C1 segment of cervical spinal cord (tissue), 14 donors: ENCODE data around the gene HRG.
"Not testable (repeated sequence)": the region's sequence is repeated elsewhere in the genome, so short reads cannot be mapped to it uniquely, and the experiment has no call there.

ENCODE experiments used
- DNase-seq, 14 donors: peaks; one replicate each; lab custom pipeline; 2025; lab: John Stamatoyannopoulos, UW

HRG gene

GRCh38 chr3:186680869-186681268, 15.1 kb downstream of the HRG start:
- DNase-seq = no peak

GRCh38 chr3:186682812-186683211, 17.0 kb downstream of the HRG start:
- DNase-seq = no peak

GRCh38 chr3:186683979-186684378, 18.2 kb downstream of the HRG start:
- DNase-seq = no peak

GRCh38 chr3:186686475-186686874, 20.7 kb downstream of the HRG start:
- DNase-seq = not testable (repeated sequence)

GRCh38 chr3:186687120-186687651, 21.4 kb downstream of the HRG start:
- no peak for DNase-seq

GRCh38 chr3:186690304-186690703, 24.5 kb downstream of the HRG start:
- not testable (repeated sequence) for DNase-seq

- no peak for DNase-seq
Observed at GRCh38 chr3:186691676-186692075, 25.9 kb downstream of the HRG start.

- no peak for DNase-seq
Observed at GRCh38 chr3:186693843-186694242, 28.0 kb downstream of the HRG start.

GRCh38 chr3:186694288-186695032, 28.6 kb downstream of the HRG start:
- no peak for DNase-seq

- no peak for DNase-seq
Observed at GRCh38 chr3:186696522-186696921, 30.7 kb downstream of the HRG start.

- no peak for DNase-seq
Observed at GRCh38 chr3:186697510-186697909, 31.7 kb downstream of the HRG start.

GRCh38 chr3:186700267-186700666, 34.5 kb downstream of the HRG start:
- no peak for DNase-seq

- DNase-seq = not testable (repeated sequence)
Observed at GRCh38 chr3:186702451-186702850, 36.6 kb downstream of the HRG start.

GRCh38 chr3:186705882-186706780, 40.3 kb downstream of the HRG start:
- no peak for DNase-seq

GRCh38 chr3:186708983-186709679, 43.3 kb downstream of the HRG start:
- DNase-seq = no peak

- not testable (repeated sequence) for DNase-seq
Observed at GRCh38 chr3:186710694-186711093, 44.9 kb downstream of the HRG start.

GRCh38 chr3:186713499-186713898, 47.7 kb downstream of the HRG start:
- DNase-seq = no peak

GRCh38 chr3:186717039-186717457, 51.2 kb downstream of the HRG start, which contains the start of gene KNG1:
Gene KNG1, plus strand, starts transcription at chr3:186717359. Its CDS starts 184 bp downstream, at chr3:186717543.
- no peak for DNase-seq

GRCh38 chr3:186719945-186720739, 54.3 kb downstream of the HRG start:
- no peak for DNase-seq

GRCh38 chr3:186722457-186722856, 56.6 kb downstream of the HRG start:
- no peak for DNase-seq

- no peak for DNase-seq
Observed at GRCh38 chr3:186724911-186725310, 59.1 kb downstream of the HRG start.
